Measurements from ENCODE around the gene CMKLR1. TPM values are rescaled to one million over a fixed set of nuclear protein-coding genes. Genes with fewer than 3 reads are reported as not detected.

The CMKLR1 gene
- total RNA-seq, 4 donors from 2014 or later = 1.1 to 7.5 (median 3.7) TPM

DNA sequence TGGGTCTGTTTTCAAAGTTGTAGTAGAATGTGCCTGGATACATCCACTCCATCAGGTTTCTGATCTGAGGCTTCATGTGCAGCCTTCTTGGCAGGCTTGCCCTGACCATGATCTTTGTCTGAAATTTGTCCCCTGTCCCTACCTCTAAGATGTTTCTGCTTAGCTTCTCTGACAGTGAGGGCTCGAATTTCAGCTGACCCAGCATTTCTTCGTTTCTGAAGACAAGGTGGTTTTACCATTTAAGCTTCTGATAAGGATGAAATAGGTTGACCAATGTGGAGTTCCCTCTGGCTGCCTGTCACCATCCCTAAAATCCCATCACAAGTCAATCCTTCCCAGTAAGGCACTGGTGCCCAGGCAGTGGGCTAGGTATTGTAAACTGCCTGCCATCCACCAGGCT lies 57.0 kb downstream of the CMKLR1 start:
- 28 to 29% methylated on average over 2 of the region's 2 CpGs for WGBS, 2 donors
- intact Hi-C loops (cut with DNase I; ENCODE audit: low total_unique reads) = no loop called here
- no peak for TF ChIP-seq CTCF (IDR thresholded peaks at IDR 0.05)
- TF ChIP-seq POLR2A (IDR thresholded peaks at IDR 0.05) = no peak
- no peak for DNase-seq (ENCODE audit: low spot score in 2 of 2)
- H3K4me3 ChIP-seq (ENCODE audit: low read depth, poor library complexity, severe bottlenecking) = no peak overlapping the region

DNA sequence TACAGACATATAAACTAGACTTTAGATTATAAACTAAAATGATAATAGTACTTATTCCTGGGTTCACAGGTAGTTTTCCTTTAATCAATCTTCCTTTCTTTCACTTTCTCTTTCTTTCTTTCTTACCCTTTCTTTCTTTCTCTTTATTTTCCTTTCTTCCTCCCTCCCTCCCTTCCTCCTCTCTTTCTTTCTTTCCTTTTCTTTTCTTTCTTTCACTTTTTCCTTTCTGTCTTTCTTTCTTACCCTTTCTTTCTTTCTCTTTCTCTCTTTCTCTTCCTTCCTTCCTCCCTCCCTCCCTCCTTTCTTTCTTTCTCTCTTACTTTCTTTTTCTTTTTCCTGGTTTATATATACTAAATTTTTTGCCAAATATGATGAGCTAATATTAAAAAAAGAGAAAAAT lies 61.5 kb downstream of the CMKLR1 start:
- no peak overlapping the region for H3K4me3 ChIP-seq (ENCODE audit: low read depth, poor library complexity, severe bottlenecking)
- no peak for DNase-seq (ENCODE audit: low spot score in 2 of 2)
- TF ChIP-seq POLR2A (IDR thresholded peaks at IDR 0.05) (no peak), CTCF (IDR thresholded peaks at IDR 0.05) (no peak)
- intact Hi-C loops (cut with DNase I; ENCODE audit: low total_unique reads) = no loop called here

GRCh38 chr12:108273217-108273616 lies 65.9 kb downstream of the CMKLR1 start:
- intact Hi-C loops (cut with DNase I; ENCODE audit: low total_unique reads) = no loop called here
- H3K4me3 ChIP-seq (ENCODE audit: low read depth, poor library complexity, severe bottlenecking) = no peak overlapping the region
- 45 to 57% methylated on average over 2 of the region's 2 CpGs for whole genome bisulfite sequencing, 2 donors
- TF ChIP-seq POLR2A (IDR thresholded peaks at IDR 0.05) (no peak), CTCF (IDR thresholded peaks at IDR 0.05) (no peak)
- DNase-seq (ENCODE audit: low spot score in 2 of 2) = peak in 1 of 2 donors; percentile 49

DNA sequence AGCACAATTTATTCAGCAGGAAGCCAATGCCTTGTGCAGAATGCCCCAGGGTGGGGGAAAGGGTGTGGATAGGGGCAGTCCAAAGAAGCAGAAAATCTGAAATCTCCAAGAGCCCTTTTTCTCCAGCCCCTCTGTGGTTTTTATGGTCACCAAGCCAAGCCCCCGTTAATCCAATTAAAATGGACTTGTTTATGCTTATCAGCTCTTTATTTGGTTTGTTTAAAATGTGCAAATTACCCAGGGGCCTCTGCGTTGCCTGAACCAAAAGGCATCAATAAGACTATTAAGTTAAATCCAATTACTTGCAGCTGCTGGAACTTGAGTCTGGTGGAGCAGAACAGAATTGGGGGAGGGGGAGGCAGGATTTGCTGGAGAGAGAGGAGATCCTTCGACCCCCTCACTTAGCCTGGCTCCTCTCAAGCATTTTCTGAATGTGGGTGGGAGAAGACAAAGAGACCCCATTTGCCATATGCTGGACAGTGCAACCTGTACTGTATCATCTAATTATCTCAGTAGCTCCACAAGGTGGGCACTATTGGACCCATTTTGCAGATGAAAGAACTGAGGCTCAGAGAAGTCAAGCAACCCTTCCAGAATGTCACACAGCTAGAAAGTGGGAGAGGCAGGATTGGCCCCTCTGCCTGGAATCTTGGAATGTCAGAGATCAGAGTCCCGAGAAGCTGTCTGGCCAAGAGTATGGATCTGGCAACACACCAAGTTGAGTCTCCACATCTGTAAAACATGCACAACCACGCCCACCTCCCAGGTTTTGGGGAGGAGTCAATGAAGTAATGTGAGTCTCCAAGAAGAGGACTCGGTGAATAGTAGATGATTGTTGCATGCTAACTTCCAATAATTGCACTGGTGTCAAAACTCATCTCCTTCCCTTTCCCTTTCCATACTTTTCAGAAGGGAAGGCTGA lies 66.9 kb downstream of the CMKLR1 start:
- 55% methylated on average over 6 of the region's 6 CpGs for WGBS, 2 donors
- H3K4me3 ChIP-seq (ENCODE audit: low read depth, poor library complexity, severe bottlenecking) = no peak overlapping the region
- DNase-seq (ENCODE audit: low spot score in 2 of 2) = peak in 1 of 2 donors; percentile 76
- intact Hi-C loops (cut with DNase I; ENCODE audit: low total_unique reads) = no loop called here
- TF ChIP-seq POLR2A (IDR thresholded peaks at IDR 0.05) (no peak), CTCF (IDR thresholded peaks at IDR 0.05) (no peak)

DNA sequence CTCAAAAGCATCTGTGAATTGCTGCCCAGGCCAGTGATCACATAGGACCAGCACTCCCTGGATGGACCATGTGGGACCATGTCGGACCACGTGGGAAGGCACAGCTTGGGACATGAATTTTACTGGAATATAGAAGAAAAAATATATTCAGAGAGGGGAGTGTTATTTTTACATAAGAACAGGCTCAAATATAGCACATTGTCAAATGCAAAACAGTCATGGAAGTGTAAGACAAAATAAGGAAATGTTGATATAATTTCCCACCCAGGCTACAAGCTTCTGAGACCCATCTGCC lies 68.3 kb downstream of the CMKLR1 start:
- 72 to 90% methylated on average over 2 of the region's 2 CpGs for WGBS, 2 donors
- intact Hi-C loops (cut with DNase I; ENCODE audit: low total_unique reads) = no loop called here
- no peak for DNase-seq (ENCODE audit: low spot score in 2 of 2)
- TF ChIP-seq POLR2A (IDR thresholded peaks at IDR 0.05) (no peak), CTCF (IDR thresholded peaks at IDR 0.05) (no peak)
- H3K4me3 ChIP-seq (ENCODE audit: low read depth, poor library complexity, severe bottlenecking) = no peak overlapping the region

Data from lower leg skin (tissue), 4 donors.